Measurements from ENCODE around the gene SLC28A1. TPM values are rescaled to one million over a fixed set of nuclear protein-coding genes. Genes with fewer than 3 reads are reported as not detected.

The SLC28A1 gene
- total RNA-seq, 1 donor from 2014 or later = not detected

GRCh38 chr15:84861781-84862180 lies 22.7 kb upstream of the SLC28A1 start:
- peaks cover 6% of the 10 kb centered on the region for H3K36me3 Mint-ChIP-seq (ENCODE audit: low read depth, unreplicated experiment)
- no peaks in the 10 kb centered on the region for H3K27me3 ChIP-seq (ENCODE audit: insufficient read depth, low read length)
- H3K36me3 ChIP-seq (ENCODE audit: insufficient read depth, low read length) = no peaks in the 10 kb centered on the region
- H3K4me1 Mint-ChIP-seq (ENCODE audit: low read depth, unreplicated experiment) = no peaks in the 10 kb centered on the region
- no peak overlapping the region for H3K27ac ChIP-seq (ENCODE audit: low read depth, low read length)
- no peaks in the 10 kb centered on the region for H3K9me3 ChIP-seq (ENCODE audit: insufficient read depth, low read depth, low read length)
- no peak for TF ChIP-seq EZH2 (IDR thresholded peaks at IDR 0.05; ENCODE audit: insufficient read depth, low read length)
- TF ChIP-seq, protein P1, sequence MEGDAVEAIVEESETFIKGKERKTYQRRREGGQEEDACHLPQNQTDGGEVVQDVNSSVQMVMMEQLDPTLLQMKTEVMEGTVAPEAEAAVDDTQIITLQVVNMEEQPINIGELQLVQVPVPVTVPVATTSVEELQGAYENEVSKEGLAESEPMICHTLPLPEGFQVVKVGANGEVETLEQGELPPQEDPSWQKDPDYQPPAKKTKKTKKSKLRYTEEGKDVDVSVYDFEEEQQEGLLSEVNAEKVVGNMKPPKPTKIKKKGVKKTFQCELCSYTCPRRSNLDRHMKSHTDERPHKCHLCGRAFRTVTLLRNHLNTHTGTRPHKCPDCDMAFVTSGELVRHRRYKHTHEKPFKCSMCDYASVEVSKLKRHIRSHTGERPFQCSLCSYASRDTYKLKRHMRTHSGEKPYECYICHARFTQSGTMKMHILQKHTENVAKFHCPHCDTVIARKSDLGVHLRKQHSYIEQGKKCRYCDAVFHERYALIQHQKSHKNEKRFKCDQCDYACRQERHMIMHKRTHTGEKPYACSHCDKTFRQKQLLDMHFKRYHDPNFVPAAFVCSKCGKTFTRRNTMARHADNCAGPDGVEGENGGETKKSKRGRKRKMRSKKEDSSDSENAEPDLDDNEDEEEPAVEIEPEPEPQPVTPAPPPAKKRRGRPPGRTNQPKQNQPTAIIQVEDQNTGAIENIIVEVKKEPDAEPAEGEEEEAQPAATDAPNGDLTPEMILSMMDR (IDR thresholded peaks at IDR 0.05; ENCODE audit: insufficient read depth, low read depth, low read length) = no peak
- no peaks in the 10 kb centered on the region for H3K4me1 ChIP-seq (ENCODE audit: insufficient read depth, low read length)
- no peaks in the 10 kb centered on the region for H4K20me1 ChIP-seq (ENCODE audit: insufficient read depth, low read length)
- no peak for FAIRE-seq
- H3K9me3 Mint-ChIP-seq (ENCODE audit: unreplicated experiment) = no peaks in the 10 kb centered on the region
- no peak overlapping the region for H3K27ac Mint-ChIP-seq (ENCODE audit: unreplicated experiment)
- H3K4me3 Mint-ChIP-seq (ENCODE audit: unreplicated experiment) = no peak overlapping the region
- no peak overlapping the region for H3K4me2 ChIP-seq (ENCODE audit: low read length)
- H3K4me3 ChIP-seq (ENCODE audit: insufficient read depth, low read depth, low read length) = no peak overlapping the region
- H3K9ac ChIP-seq (ENCODE audit: low read length) = no peak overlapping the region
- DNase-seq (ENCODE audit: low read depth) = no peak
- H3K79me2 ChIP-seq (ENCODE audit: insufficient read depth, low read length) = no peaks in the 10 kb centered on the region
- H2AFZ ChIP-seq (ENCODE audit: low read depth, low read length) = no peak overlapping the region
- H3K27me3 Mint-ChIP-seq (ENCODE audit: low read depth, unreplicated experiment) = peaks cover 5% of the 10 kb centered on the region

DNA sequence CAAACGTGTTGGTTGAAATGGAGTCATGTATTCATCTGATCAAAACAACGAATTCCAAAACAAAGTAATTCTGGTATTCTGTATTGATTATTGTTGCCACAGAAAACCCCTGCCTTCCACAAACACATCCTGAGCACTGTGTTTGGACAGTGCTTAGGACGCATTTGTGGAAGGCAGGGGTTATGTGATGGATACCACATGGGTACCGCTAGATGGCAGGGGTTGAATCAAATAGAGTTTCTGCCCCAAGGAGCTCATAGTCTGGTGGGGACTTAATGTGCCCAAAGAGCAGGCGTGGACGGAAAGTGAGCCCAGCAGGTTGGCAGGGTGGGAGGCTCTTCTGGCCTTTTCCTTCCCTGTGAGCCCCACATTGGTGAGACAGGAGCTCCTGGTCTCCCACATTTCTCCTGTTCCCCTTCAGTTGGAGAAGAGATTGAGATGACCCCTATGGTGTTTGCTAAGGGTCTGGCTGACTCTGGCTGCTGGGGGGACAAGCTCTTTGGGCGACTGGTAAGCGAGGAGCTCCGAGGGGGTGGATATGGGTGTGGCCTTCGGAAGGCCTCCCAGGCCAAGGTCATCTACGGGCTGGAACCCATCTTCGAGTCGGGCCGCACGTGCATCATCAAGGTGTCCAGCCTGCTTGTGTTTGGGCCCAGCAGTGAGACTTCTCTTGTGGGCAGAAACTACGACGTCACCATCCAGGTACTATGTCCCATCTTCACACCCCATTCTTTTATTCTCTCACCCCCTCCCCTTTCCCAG lies 22.1 kb upstream of the SLC28A1 start:
- H3K9me3 Mint-ChIP-seq (ENCODE audit: unreplicated experiment) = no peaks in the 10 kb centered on the region
- peaks cover 3% of the 10 kb centered on the region for H3K27me3 Mint-ChIP-seq (ENCODE audit: low read depth, unreplicated experiment)
- H4K20me1 ChIP-seq (ENCODE audit: insufficient read depth, low read length) = no peaks in the 10 kb centered on the region
- no peak overlapping the region for H3K4me3 Mint-ChIP-seq (ENCODE audit: unreplicated experiment)
- no peak overlapping the region for H3K27ac Mint-ChIP-seq (ENCODE audit: unreplicated experiment)
- H3K9ac ChIP-seq (ENCODE audit: low read length) = no peak overlapping the region
- H3K4me2 ChIP-seq (ENCODE audit: low read length) = no peak overlapping the region
- H3K4me3 ChIP-seq (ENCODE audit: insufficient read depth, low read depth, low read length) = no peak overlapping the region
- no peak for TF ChIP-seq EZH2 (IDR thresholded peaks at IDR 0.05; ENCODE audit: insufficient read depth, low read length)
- TF ChIP-seq, protein P1 (IDR thresholded peaks at IDR 0.05; ENCODE audit: insufficient read depth, low read depth, low read length) = no peak
- no peaks in the 10 kb centered on the region for H3K9me3 ChIP-seq (ENCODE audit: insufficient read depth, low read depth, low read length)
- H3K36me3 Mint-ChIP-seq (ENCODE audit: low read depth, unreplicated experiment) = peaks cover 6% of the 10 kb centered on the region
- no peaks in the 10 kb centered on the region for H3K79me2 ChIP-seq (ENCODE audit: insufficient read depth, low read length)
- H3K27ac ChIP-seq (ENCODE audit: low read depth, low read length) = no peak overlapping the region
- H2AFZ ChIP-seq (ENCODE audit: low read depth, low read length) = no peak overlapping the region
- DNase-seq (ENCODE audit: low read depth) (no peak), FAIRE-seq (no peak)
- H3K27me3 ChIP-seq (ENCODE audit: insufficient read depth, low read length) = no peaks in the 10 kb centered on the region
- H3K4me1 Mint-ChIP-seq (ENCODE audit: low read depth, unreplicated experiment) = no peaks in the 10 kb centered on the region
- H3K36me3 ChIP-seq (ENCODE audit: insufficient read depth, low read length) = no peaks in the 10 kb centered on the region
- no peaks in the 10 kb centered on the region for H3K4me1 ChIP-seq (ENCODE audit: insufficient read depth, low read length)
